SH-SY5Y (cell line): ENCODE measurements around the gene SLC35F5.

Source experiments
- GATA2 ChIP-seq: IDR thresholded peaks from 2 replicates; pipeline ENCODE4 v1.6.1; 2011; ENCODE audit warnings: mild to moderate bottlenecking, low read depth, low read length
- GATA3 ChIP-seq: IDR thresholded peaks from 2 replicates; pipeline ENCODE4 v1.6.1; 2011; ENCODE audit warnings: low read depth, mild to moderate bottlenecking, low read length, moderate library complexity

Gene SLC35F5

GRCh38 chr2:113756355-113757137 lies at the start of gene SLC35F5:
Gene SLC35F5, minus strand, starts transcription at chr2:113756642. Its CDS starts 233 bp downstream, at chr2:113756409.
- TF ChIP-seq GATA3 (no peak), GATA2 (no peak)

- TF ChIP-seq GATA3, result no peak
- no peak for TF ChIP-seq GATA2
Observed at GRCh38 chr2:113799375-113799774, 42.9 kb upstream of the SLC35F5 start.

GRCh38 chr2:113797237-113797636 lies 40.8 kb upstream of the SLC35F5 start:
- no peak for TF ChIP-seq GATA3
- TF ChIP-seq GATA2, result no peak

- TF ChIP-seq GATA2, result no peak
- no peak for TF ChIP-seq GATA3
Observed at GRCh38 chr2:113796592-113797175, 40.2 kb upstream of the SLC35F5 start.

- TF ChIP-seq GATA2, result no peak
- no peak for TF ChIP-seq GATA3
Observed at GRCh38 chr2:113795405-113795920, 39.0 kb upstream of the SLC35F5 start.

- no peak for TF ChIP-seq GATA2
- TF ChIP-seq GATA3, result no peak
Observed at GRCh38 chr2:113791697-113792590, 35.5 kb upstream of the SLC35F5 start.

GRCh38 chr2:113784823-113785744 lies 28.6 kb upstream of the SLC35F5 start:
- TF ChIP-seq GATA2 (no peak), GATA3 (no peak)

GRCh38 chr2:113780472-113780871 lies 24.0 kb upstream of the SLC35F5 start:
- TF ChIP-seq GATA3, result no peak
- no peak for TF ChIP-seq GATA2

GRCh38 chr2:113777371-113777770 lies 20.9 kb upstream of the SLC35F5 start:
- TF ChIP-seq GATA2, result no peak
- TF ChIP-seq GATA3, result no peak

- TF ChIP-seq GATA2 (no peak), GATA3 (no peak)
Observed at GRCh38 chr2:113776949-113777348, 20.5 kb upstream of the SLC35F5 start.

- TF ChIP-seq GATA3 (no peak), GATA2 (no peak)
Observed at GRCh38 chr2:113770929-113771328, 14.5 kb upstream of the SLC35F5 start.

- TF ChIP-seq GATA3 (no peak), GATA2 (no peak)
Observed at GRCh38 chr2:113769555-113769954, 13.1 kb upstream of the SLC35F5 start.

GRCh38 chr2:113768770-113769169 lies 12.3 kb upstream of the SLC35F5 start:
- TF ChIP-seq GATA2 (no peak), GATA3 (no peak)

- no peak for TF ChIP-seq GATA3
- no peak for TF ChIP-seq GATA2
Observed at GRCh38 chr2:113767811-113768460, 11.5 kb upstream of the SLC35F5 start.
